Stimulated activated CD8-positive, alpha-beta memory T cell treated with anti-CD3 and anti-CD28 coated beads, Interleukin-15, amount 100 ng/mL, for 48 hours (primary cell): ENCODE data around the gene DICER1.

ENCODE experiments used
- DNase-seq, 2 donors: peaks; one replicate each; pipeline ENCODE4 v3.0.0-alpha.2; 2020; ENCODE audit warnings: low read depth in 2 of 2

Gene DICER1

DNA sequence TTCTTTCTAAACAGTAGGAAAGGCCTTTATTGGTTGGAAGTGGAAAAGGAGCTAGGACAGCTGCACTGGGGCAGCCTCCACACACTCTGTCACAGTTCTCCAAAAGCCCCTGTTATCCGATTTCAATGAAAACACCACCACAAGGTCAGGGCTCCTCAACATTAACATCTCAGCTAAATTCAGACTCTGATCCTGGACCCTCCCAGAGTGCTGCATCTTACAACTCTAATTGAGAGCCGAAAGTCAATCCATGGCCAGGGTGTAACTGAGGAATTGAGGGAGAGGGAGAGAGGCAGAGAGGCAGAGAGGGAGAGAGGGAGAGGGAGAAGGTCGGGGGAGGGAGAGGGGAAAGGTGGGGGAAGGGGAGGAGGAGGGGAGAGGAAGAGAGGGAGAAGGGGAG is 32.1 kb downstream of the DICER1 start:
- no peak for DNase-seq

DNA sequence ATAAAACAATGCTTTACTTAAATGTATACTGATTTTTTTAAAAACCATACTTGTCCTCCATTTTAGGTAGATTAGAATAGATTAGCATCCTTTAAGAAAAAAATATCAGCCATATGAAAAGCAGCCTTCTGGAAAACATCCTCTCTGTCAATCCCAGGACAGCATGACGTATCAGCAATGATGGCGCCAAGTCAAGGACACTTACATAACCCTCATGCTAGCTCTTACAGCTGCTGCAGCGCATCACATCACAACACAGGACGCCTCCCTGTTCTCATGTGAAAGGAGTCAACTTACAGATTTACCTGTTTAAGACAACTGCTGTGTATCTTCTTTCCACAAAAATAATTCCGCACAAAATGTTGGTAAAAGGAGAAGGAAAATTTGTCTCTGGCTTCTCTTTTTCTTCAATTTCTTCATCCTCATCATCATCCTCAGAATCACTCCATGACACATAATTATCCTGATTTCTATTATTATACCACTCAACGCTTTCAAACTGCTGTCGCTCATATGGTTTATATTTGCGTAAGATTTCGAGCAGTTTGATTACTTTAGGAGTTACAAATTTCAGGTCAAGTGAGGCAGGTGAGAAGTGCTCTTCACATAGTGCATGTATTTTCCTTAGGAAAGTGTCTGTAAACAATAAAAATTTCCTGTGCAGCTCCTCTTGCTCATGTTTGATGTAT is 33.3 kb downstream of the DICER1 start:
- no peak for DNase-seq

DNA sequence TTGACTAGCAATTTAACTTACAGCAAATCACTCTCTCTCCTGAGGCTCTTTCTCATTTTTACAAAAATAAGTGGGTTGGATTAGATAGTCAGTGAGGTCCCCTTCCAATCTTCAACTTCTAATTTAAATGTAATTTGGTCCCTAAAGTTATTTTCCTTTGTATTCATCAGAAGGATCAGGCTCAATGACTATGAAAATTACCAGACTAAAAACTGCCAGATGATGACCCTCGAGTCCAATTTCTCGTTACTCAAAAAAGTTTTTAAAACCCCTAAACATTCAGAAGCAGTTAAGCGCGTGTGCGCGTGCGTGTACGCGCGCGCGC is 34.7 kb downstream of the DICER1 start:
- no peak for DNase-seq

DNA sequence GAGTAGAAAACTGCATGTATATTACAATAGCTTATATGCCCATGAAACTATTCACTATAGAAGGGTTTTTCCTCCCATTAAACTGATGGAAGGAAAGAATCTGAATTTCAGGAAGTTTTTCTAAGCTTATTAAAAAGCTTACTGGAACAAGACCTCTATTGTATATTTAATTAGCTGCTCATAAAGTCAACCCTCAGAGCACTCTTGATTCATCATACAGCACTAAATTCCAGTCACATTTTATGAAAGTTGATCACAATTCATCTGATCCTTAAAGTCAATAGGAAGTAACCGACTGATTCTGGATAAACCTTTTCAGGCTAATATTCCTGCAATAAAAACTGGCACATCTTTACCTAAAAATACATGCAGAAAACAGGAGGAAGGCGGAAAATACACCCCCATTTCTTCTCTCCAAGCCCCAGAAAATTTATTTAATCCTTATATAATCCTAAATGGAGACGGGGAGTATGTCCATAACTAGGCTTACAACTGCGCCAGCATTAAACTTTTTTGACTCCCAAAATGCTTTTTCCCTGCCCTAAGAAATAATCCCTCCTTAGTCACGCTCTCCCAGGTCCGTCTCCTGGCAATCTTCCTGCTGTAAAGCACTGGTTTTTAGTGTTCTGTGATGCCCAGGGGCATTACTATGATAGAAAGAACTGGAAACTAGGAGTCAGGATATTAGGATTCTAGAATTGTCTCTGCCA is 35.3 kb downstream of the DICER1 start:
- DNase-seq, result no peak

DNA sequence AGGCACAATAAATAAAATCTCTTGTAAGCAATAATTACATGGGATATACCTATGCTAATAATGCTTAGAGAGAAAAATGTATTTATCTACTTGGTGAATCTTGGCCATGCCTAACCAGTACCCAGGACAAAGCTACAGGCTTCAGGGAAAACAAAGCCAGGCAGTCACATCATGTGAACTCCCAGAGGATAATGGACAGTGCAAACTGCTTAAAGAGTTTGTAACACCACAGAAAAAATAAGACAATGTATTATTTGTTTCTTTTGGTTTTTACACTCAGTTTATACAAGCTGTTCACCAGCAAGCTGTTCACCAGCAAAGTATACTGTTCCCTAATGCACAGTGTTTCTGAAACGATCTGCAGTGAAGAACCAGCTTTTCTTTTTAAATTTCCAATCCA is 38.0 kb downstream of the DICER1 start:
- no peak for DNase-seq

DNA sequence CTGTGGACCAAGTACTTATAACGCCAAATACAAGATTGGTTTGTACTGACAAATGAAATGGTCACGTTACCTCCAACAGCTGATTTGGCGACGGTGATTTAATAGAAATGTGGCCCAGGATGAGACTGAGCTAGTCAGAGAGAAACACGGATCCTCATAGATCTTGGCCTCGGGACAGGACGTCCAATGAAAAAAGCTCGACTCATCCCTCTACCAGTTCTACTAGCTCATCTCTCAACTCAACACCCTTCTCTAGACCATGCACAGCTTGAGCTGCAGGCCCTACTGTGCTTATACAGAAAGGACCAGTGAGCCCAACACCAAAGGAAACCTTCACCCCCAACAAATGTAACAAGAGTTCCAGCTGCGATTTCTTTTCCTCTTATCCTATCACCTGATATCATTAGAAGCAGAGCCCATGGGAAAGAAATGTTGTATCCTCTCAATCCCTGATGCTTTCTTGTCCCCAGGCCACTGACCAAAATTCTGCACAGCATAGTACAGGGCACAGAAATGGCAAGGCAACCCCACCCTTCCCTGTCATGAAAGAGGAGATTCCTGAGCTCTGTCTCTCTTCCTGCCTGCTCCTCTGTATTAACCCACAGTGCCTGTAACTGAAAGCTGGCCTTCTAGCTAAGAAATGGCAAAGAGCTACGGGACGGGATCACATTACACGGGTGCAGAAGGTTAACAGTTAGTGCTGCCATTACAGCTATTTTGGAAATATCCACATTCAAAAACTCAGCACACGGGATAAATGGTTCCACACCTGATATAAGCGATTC is 39.2 kb downstream of the DICER1 start:
- no peak for DNase-seq

DNA sequence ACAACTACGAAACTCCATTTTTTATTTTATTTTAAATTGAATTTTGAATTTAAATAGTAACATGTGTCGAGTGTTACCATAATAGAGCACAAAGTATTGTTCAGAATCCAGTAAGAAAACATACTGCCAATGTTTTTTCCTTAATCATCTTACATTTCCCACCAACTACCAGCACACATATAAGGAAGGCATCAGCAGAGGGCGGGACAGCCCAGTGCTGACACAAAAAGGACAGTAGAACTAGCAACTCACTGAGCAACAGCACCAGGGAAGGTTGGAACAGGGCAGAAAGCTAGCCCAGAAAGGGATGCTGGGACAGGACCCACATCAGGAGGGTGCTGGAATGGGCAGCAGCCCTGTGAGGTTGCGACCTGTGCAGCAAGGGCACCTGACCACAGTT is 43.9 kb downstream of the DICER1 start:
- no peak for DNase-seq

DNA sequence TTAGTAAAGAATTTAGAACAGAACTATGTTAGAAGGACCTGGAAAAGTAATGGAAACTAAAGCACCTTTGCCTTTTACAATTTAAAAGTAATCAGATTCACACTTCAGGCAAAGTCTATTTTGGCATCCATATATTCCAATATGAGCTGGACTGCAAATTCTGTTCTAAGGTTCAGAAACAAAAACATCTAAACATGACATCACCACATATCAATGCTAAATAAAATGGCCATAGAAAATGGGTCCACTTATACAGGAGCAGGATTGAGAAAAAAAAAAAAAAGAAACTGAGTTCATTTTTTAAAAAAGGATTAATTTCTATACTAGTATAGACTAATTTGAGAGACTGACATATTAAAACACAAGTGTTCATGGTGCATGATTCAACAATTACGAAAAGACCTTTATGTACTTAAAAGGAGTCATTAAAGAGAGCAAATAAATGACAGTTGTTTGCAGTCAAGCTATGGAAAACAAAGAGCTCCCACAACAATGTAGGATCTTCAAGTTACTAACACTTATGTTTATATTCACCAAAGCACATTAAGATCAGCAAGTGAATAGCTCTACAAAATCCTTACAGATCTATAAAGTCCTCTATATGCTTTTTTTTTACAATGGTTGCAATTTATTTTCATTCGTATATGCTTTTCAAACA is 45.7 kb downstream of the DICER1 start:
- DNase-seq, result no peak

DNA sequence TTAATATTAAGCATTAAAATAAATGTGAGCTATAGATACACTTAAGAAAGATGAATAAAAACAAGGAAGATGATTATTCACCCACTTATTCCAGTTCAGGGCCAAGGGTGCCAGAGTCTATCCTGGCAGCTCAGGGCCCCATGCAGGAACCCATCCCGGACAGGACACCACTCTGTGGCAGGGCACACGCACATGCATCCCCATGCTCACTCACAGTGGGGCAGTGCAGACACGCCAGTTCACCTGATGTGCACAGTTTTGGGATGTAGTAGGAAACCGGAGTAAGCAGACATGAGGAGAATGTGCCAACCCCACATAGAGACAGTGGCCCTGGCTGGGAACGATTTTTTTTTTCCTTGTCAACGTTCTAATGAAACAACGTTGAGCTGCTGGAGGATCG is 47.2 kb downstream of the DICER1 start:
- no peak for DNase-seq

DNA sequence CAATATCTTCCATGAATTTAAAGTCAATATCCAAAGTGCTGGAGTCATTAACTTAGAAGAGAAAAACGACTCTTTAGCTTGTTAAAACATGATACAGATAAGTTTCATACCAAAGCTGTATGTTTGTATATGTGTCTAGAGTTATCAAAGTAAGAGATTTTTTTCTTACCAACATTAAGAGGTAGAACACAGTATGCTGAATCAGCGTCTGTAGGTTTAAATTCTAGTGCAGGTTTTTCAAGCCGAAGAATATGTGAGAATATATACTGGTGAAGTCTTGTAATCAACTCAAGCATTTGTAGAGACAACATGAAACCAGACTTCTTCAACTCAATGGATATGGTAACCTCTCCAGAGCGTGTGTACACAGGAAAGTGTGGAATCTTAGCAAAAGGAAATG is 49.6 kb downstream of the DICER1 start:
- DNase-seq, result no peak

DNA sequence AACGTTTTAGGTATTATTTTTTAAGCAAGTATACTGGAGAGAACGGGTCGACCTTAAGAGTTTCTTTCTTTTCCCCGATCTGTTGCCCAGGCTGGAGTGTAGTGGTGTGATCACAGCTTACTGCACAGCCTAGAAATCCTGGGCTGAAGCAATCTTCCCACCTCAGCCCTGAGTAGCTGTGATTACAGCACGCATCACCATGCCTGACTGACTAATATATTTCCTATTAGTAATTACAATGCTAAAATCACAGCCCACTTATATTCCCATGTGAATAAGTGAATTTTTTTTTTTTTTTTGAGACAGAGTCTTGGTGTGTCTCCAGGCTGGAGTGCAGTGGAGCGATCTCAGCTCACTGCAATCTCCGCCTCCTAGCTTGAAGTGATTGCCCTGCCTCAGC is 50.4 kb downstream of the DICER1 start:
- no peak for DNase-seq

DNA sequence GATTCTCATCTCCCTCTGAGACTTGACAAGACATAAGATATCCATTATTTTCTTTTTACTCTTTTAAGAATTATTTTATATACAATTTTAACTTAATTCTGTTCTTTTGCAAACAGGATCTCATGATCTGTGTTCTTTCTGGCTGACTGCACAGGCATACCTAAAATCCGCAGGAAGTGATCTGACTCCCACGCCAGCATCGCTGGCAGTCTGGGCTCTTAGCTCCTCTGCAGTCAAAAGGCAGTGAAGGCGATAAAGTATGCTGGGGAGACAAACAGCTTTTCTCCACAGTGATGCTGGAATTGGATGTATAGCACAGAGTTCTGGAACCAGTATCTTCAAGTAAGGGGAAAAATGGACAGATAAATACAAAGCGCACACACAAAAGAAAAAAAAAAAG is 52.4 kb downstream of the DICER1 start:
- no peak for DNase-seq

DNA sequence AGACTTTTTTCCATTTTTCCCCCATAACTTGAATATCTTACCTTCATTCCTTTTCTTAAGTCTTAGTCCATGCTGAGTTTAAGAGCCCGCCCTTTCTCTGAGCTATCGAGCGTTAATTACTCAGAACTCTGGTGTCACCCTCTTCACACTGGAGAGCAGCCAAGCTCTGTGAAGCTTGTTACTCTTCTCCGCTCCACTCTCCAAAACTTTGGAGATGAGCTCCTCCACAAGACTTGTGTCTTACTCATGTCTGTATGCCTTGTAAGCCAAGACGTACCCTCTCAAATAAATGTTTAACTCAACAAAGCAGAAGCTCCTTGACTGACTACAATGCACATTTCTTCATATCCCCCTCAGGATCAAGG is 54.7 kb downstream of the DICER1 start:
- no peak for DNase-seq

DNA sequence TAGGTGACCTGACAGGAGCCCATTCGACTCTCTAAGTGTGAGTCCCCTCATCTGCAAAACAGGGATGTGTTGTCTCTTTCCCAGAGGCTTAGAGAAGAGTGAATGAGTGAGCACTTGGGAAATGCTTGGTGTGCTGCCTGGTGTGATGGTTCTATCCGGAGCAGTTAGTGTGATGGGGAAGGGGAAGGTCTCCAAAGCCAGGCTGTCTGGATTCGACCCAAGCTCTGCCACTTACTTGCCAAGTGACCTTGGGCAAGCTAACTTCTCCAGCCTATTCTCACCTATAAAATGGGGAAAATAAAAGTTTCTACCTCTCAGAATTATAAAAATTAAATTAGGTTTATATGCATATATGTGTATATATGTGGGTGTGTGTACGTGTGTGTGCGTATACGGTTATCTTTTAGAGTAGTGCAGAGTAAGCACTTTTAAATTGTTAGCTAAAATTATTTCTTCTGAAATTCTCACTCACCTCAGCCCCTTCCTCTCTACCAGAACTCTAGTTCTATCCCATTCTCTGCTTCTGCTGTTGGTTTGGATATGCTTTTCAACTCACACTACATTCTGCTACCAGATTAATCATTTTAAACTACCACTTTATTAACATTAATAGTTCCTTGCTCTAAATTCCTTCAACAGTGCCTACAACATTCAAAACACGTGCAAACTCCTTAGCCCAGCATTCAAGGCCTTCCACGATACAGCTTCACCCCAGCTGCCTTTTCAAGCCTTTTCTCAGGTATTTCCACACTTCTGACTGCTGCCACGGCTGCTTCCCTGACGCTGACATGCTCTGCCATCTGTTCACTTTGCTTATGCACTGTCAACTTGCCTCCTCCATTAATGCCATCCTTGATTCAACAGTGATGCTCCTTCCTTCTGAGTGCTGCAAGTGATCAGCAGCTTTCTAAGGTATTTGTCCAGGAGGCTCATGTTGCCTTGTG is 55.3 kb downstream of the DICER1 start:
- DNase-seq, result no peak

DNA sequence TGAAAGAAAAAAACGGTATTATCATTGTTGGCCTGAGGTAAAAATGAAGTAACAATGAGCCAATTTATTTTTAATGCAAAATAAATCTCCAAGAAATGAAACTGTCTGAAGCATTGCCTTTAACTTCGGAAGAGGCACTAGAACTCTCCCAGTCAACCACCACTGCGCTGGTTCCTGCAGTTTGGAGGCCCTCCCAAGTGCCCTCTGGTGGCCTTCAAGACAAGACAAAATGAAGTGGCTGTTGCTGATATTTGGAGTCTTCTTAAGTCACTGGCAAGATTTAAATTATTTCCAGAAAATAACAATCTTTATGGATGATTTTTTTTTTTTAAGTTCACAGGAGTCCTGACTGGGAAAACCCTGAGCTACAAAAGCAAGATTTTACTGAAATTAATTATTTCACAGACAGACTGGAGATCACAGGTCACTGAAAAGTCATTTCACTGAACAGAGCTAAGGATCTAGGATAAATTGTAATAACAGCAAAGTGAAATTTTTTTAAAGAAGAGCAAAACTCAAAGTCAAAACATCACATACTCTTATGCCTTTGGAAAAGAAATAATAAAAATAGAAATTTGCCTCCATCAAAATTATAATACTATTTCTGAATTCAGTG is 58.2 kb downstream of the DICER1 start:
- peak in 1 of 2 donors; percentile 4 for DNase-seq

DNA sequence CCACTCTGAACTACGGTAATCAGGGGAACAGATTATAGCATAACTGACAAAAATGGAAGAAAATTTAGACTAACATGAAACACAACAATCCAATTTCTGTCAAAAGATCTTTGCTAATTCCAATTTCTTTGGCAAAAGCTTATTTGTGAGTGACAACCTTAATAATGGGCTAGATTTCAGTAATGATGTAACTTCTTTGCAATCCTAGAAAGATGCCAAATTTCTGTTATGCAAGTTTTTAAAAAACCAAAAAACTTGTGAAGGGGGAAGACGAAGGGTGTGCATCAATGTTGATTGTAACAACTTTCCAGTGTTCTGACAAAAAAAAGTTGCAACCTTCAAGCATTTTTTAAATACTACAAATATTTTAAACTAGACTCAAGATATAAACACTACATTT is 59.9 kb downstream of the DICER1 start:
- no peak for DNase-seq

DNA sequence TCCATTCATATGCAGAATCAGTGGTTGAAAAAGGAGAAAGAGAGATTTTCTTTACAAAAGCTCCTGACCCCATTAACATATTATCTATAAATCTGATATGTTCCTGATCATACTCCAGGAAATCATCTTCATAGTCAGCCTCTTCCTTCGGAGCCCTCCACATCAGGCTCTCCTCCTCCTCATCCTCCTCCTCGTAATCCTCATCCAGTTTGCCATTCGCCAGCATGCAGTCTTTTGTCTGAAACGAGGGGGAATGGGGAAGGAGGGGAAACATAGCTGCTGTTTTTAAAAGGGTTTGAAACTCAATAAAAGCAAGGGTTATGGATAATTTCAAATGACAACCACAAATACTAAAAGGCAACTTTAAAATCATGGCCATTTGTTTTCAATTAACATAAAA is 60.9 kb downstream of the DICER1 start:
- DNase-seq, result no peak

DNA sequence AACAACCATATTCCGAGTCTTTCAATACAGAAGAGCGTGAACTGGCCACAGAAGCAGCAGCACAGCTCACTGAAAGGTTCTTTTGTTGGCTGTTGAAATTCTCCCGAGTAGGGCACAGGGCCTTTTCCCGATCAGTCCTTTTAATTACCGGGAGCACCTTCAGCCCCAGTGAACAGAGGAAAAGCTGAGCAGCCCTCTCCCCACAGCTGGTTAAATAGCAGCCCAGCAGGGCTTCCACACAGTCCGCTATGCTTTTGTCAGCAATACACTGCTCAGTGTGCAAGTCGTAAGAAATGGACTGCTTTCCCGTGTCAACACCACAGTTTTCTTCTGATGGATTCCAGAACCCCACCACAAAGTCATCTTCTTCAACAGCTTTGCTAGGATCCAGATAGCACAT is 61.3 kb downstream of the DICER1 start:
- no peak for DNase-seq

DNA sequence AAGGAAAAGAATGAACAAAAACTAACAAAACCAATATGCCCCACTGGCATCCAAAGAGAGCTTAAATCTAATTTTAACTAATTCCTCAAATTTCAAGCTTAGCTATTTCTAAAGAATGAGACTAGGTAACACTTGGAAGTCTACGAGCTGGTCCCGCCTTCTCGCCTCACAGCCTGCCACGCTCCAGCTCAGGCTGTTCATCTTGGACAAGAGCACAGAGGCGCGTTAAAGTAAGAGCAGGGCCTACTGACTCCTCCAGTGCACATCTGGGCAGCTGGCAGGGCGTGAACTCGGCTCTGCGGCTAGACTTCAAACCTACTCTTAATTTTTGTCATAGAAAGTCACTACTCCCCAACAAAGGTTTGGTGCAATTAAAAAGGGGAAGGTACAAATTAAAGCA is 64.6 kb downstream of the DICER1 start:
- DNase-seq, result no peak

DNA sequence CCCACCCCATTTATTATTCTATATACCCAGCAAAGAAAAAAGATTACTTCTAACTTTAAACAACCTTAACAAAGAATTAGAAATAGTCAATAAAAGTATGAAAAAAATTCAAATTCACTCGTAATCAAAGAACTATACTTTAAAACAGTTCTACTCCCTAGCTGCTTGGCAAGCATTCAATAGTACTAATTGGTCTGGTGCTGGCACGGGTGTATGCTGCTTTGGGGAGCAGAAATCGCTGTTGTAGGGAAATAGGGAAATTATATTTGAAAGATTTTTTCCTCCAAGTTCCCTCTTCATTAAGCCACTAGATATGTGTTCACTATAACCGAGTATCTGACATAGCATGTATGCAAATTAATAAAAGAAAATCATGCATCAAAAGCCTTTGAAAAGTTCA is 65.7 kb downstream of the DICER1 start:
- DNase-seq, result no peak

DNA sequence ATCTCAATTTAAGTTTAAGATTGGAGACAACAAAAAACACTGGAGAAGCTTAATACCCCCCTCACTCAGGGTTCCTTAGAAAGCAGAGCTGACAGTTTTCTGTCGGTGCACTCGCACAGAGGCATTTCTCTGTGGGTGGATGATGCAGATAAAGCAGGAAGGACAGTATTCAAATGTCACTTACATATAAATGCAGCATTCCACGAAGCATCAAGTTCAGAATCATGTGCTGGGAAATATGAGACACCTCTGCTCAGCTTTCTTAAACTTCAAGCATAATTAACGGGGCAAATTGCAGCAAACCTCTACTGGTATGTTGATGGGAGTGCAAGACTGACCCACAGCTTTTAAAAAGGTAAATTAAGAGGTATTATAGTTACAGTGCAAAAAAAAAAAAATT is 68.7 kb downstream of the DICER1 start:
- DNase-seq, result no peak
